HUES6 (cell line): ENCODE data around the gene CXCL13.

Source experiments
- H3K27ac ChIP-seq: 2 replicates; pipeline ENCODE4 v1.7.0; 2013; ENCODE audit warnings: low read depth, mild to moderate bottlenecking, low read length, inconsistent platforms
- H3K27me3 ChIP-seq: 2 replicates; pipeline ENCODE4 v1.6.1; 2013; ENCODE audit warnings: low read length; ENCODE audit not compliant: control insufficient read depth, insufficient read depth
- H3K36me3 ChIP-seq: 2 replicates; pipeline ENCODE4 v1.6.1; 2013; ENCODE audit warnings: low read length; ENCODE audit not compliant: control insufficient read depth, insufficient read depth
- H3K4me1 ChIP-seq: 2 replicates; pipeline ENCODE4 v1.6.1; 2013; ENCODE audit warnings: low read length; ENCODE audit not compliant: control insufficient read depth, insufficient read depth
- H3K4me3 ChIP-seq: 2 replicates; pipeline ENCODE4 v1.5.1; 2013; ENCODE audit warnings: low read depth, low read length
- H3K9ac ChIP-seq: one replicate; pipeline ENCODE4 v1.6.1; 2013; ENCODE audit warnings: mild to moderate bottlenecking, low read length
- H3K9me3 ChIP-seq: 2 replicates; pipeline ENCODE4 v1.6.1; 2013; ENCODE audit warnings: low read depth, low read length; ENCODE audit not compliant: control insufficient read depth, insufficient read depth

The CXCL13 gene

GRCh38 chr4:77613267-77613666, 7.6 kb downstream of the CXCL13 start:
- no peaks in the 10 kb centered on the region for H3K36me3 ChIP-seq
- no peaks in the 10 kb centered on the region for H3K9me3 ChIP-seq
- no peak overlapping the region for H3K9ac ChIP-seq
- H3K27ac ChIP-seq = no peak overlapping the region
- H3K4me3 ChIP-seq = no peak overlapping the region
- H3K27me3 ChIP-seq = no peaks in the 10 kb centered on the region
- no peaks in the 10 kb centered on the region for H3K4me1 ChIP-seq

DNA sequence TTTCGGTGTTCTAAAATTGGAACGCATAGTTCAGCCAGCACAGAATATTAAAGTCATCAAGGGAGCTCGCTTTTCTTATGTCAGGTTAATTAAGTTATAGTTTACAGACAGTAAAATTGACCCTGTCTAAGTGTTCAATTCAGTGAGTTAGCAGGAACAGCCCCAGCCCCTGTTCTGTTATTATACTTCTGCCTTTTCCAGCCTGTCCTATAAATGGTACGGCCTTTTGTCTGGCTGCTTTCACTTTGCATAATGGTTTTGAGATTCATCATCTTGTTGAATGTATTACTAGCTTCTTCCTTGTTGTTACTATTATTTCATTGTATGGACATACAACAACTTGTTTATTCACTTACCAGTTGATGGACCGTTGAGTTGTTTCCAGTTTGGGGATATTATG, 9.5 kb downstream of the CXCL13 start:
- no peaks in the 10 kb centered on the region for H3K9me3 ChIP-seq
- H3K27ac ChIP-seq = no peak overlapping the region
- no peaks in the 10 kb centered on the region for H3K27me3 ChIP-seq
- no peaks in the 10 kb centered on the region for H3K4me1 ChIP-seq
- no peaks in the 10 kb centered on the region for H3K36me3 ChIP-seq
- no peak overlapping the region for H3K4me3 ChIP-seq
- H3K9ac ChIP-seq = no peak overlapping the region

DNA sequence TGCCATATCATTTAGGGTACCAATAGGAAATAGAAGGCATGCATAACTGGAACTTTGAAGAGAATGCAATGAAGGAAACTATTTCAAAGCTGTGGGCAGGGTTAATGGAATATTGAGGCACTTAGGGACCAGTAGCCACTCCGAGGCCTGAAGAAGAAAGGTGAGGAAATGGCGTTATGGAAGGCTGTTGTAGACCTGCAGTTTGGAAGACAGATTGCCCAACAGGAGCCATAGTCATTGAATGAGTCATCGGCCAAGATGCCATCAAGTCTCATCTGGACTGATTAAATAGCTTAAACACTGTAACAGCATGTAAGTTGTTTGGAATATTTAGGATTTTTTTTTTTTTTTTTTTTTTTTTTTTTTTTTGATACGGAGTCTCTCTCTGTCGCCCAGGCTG, 11.6 kb downstream of the CXCL13 start:
- Histone ChIP-seq H3K27me3 (no peaks in the 10 kb centered on the region), H3K9me3 (no peaks in the 10 kb centered on the region), H3K9ac (no peak overlapping the region), H3K4me3 (no peak overlapping the region), H3K36me3 (no peaks in the 10 kb centered on the region), H3K27ac (no peak overlapping the region), H3K4me1 (no peaks in the 10 kb centered on the region)

DNA sequence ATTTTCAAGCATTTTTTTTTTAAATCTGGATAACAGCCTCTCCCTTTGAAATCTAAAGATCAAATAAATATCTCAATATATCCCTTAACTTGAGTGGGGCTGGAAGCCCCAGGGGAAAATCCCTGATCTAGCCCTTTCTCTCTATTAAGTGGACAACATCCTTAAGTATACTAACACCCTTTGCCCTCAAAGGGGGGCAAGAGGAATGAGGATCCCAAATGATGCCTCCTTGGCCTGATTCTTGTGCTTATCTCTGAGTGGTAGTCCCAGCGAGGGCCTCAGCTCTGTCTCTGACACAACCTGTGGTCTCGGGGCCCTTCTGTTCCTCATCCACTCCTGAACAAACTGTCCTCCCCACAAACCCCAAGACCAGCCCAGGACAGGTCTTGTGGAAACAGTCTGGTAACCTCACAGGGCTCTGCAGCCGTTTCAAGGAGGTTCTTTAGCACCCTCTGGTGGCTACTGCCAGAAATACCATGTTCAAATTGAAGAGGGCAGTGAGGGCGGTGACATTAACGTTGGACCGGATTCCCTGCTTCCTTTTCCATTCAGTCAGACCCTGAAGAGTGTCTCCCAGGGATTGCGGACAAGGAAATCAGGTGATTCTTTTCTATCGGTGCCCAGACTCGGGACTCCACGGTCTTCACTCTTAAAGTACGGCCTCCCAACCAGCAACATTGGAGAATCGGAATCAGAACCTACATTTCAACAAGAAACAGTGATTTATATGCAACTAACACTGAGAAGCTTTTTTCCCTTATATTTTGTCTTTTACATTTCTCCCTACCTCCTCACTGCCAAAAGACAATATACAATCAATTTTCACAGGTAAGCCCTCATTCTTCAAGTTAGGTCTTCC, 13.0 kb downstream of the CXCL13 start:
- Histone ChIP-seq H3K27me3 (no peaks in the 10 kb centered on the region), H3K27ac (no peak overlapping the region), H3K4me1 (no peaks in the 10 kb centered on the region), H3K9ac (no peak overlapping the region), H3K36me3 (no peaks in the 10 kb centered on the region), H3K9me3 (no peaks in the 10 kb centered on the region), H3K4me3 (no peak overlapping the region)

DNA sequence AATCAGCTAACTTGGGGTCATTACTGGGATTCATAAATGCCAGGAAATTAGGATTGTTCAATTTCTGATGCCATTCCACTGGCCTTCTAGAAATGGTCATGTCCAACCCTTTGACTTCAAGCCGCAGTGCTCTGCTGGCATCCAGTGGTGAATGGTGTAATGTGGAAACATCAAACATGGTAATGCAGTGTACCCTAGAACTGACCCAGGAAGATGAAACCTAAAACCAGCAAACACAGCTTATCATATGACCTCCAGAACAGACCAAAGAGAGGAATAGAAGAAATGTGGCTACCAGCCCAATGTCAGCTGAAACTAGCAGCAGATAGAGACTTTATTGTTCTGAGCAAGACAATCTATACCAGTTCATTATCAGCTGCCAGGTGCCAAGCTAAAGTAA, 13.8 kb downstream of the CXCL13 start:
- Histone ChIP-seq H3K4me3 (no peak overlapping the region), H3K27me3 (no peaks in the 10 kb centered on the region), H3K9me3 (no peaks in the 10 kb centered on the region), H3K9ac (no peak overlapping the region), H3K36me3 (no peaks in the 10 kb centered on the region), H3K27ac (no peak overlapping the region), H3K4me1 (no peaks in the 10 kb centered on the region)

DNA sequence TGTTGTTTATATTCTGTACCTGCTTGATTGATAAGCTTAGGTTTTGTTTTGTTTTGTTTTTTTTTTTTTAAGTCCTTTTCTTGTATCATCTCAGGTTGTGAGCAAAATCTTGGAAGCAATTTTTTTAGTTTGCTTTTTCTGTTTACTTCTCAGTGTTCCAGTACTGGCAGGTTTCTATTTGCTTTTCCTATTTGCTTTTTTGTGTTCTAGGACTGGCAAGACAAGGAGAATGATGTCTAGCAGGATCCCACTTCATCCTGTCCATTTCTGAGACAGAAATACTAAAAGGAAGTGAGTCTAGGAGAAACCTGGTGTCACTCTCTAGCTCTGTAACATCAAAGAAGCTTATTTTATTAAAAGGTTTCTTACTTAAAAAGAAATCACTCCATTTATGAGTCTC, 15.6 kb downstream of the CXCL13 start:
- Histone ChIP-seq H3K27ac (no peak overlapping the region), H3K4me1 (no peaks in the 10 kb centered on the region), H3K36me3 (no peaks in the 10 kb centered on the region), H3K27me3 (no peaks in the 10 kb centered on the region), H3K4me3 (no peak overlapping the region), H3K9ac (no peak overlapping the region), H3K9me3 (no peaks in the 10 kb centered on the region)

GRCh38 chr4:77623091-77623490, 17.5 kb downstream of the CXCL13 start:
- Histone ChIP-seq H3K4me1 (no peaks in the 10 kb centered on the region), H3K27ac (no peak overlapping the region), H3K4me3 (no peak overlapping the region)

DNA sequence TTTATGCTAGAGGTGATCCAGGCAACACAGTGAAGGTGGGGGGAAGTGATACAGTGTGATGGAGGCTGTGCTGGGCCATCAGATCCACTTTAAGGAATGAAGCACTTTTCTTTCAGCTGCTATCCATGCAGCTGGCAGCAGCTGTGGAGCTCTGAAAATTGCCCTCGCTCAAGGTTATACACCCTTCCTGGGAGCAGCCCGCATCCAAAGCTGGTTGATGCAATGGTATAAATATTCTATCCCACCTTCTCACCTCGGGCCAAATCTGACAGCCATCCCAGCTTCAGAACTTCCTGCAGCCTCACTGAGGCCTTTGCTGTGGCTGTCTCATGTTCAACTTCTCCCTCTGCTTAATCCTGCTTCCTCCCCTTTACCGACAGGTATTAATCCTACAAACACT, 18.6 kb downstream of the CXCL13 start:
- Histone ChIP-seq H3K27me3 (no peaks in the 10 kb centered on the region), H3K9me3 (no peaks in the 10 kb centered on the region), H3K27ac (no peak overlapping the region), H3K4me3 (no peak overlapping the region), H3K9ac (no peak overlapping the region), H3K4me1 (no peaks in the 10 kb centered on the region), H3K36me3 (no peaks in the 10 kb centered on the region)

More at GRCh38 chr4:77623091-77623490, 17.5 kb downstream of the CXCL13 start:
- no peaks in the 10 kb centered on the region for H3K9me3 ChIP-seq
- no peak overlapping the region for H3K9ac ChIP-seq
- no peaks in the 10 kb centered on the region for H3K36me3 ChIP-seq
- no peaks in the 10 kb centered on the region for H3K27me3 ChIP-seq

DNA sequence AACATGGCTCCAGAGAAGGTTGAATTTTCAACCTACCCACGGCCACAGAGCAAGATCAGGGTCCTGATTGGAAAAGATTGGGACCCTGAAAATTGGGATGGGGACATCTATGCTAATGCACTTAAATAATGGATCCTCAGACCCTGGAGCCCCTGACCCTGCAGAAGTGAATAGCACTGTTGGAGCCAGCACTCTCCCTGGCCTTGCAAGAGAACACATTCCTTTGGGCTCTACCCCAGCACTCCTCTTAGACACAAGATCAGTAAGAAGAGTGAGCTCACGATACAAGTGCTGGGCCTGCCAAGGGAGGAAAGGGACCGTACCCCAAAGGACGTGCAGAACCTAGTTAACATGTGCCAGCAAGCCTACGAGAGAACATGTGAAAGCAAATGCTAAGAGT, 19.9 kb downstream of the CXCL13 start:
- Histone ChIP-seq H3K27ac (no peak overlapping the region), H3K4me3 (no peak overlapping the region), H3K4me1 (no peaks in the 10 kb centered on the region), H3K36me3 (no peaks in the 10 kb centered on the region), H3K27me3 (no peaks in the 10 kb centered on the region), H3K9me3 (no peaks in the 10 kb centered on the region), H3K9ac (no peak overlapping the region)

DNA sequence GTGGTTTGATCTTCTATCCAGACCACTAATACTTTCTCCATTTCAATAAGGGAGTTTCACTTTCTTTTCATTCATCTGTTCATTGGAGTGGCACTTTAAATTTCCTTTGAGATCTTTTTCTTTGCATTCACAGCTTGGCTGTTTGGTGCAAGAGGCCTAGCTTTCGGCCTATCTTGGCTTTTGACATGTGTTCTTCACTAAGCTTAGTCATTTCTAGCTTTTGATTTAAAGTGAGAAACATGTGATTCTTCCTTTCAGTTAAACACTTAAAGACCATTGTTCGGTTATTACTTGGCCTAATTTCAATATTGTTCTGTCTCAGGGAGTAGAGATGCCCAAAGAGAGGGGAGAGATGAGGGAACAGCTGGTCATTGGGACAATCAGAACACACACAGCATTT, 24.3 kb downstream of the CXCL13 start:
- H3K27me3 ChIP-seq = no peaks in the 10 kb centered on the region
- no peak overlapping the region for H3K4me3 ChIP-seq
- no peak overlapping the region for H3K27ac ChIP-seq
- H3K9ac ChIP-seq = no peak overlapping the region
- no peaks in the 10 kb centered on the region for H3K4me1 ChIP-seq
- no peaks in the 10 kb centered on the region for H3K9me3 ChIP-seq
- no peaks in the 10 kb centered on the region for H3K36me3 ChIP-seq

DNA sequence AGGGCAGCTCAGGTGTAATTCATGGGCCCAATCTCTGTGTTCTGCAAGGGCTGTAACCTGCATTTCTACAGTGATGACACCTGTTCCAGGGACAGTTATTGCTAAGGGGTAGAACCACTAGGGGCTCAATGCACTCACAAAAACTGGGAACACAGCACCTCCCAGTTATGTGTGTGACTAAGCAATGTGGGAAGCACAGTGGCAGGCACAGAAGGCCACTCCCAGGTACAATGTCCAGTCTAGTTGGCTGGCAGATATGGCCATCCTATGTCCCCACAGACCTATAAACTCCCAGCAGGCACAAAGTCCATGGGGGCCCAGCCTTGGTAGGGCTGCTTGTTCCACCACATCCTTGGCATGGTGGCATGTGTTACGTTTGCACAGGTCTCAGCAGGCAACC, 25.7 kb downstream of the CXCL13 start:
- H3K9ac ChIP-seq = no peak overlapping the region
- H3K4me3 ChIP-seq = no peak overlapping the region
- no peaks in the 10 kb centered on the region for H3K4me1 ChIP-seq
- peaks cover 2% of the 10 kb centered on the region; the same call in 1 of the 2 replicates for H3K9me3 ChIP-seq
- H3K36me3 ChIP-seq = no peaks in the 10 kb centered on the region
- no peaks in the 10 kb centered on the region for H3K27me3 ChIP-seq
- H3K27ac ChIP-seq = no peak overlapping the region
